Dermis blood vessel endothelial cell (primary cell): ENCODE results near the gene CYTL1. TPM values are rescaled to one million over a fixed set of nuclear protein-coding genes. Genes with fewer than 3 reads are reported as not detected.
"Not testable (repeated sequence)": the region's sequence is repeated elsewhere in the genome, so short reads cannot be mapped to it uniquely, and the experiment has no call there.

Experiments
- DNase-seq: peaks from one replicate; pipeline ENCODE4 v3.0.0; 2010
- total RNA-seq: library from RNA; depleted of rRNA; stranded (reverse); fragments of >200 nt; gene quantifications from 2 replicates; pipeline ENCODE4 v1.2.3, GENCODE V29; 2014

Gene CYTL1
- total RNA-seq, 1 donor from 2014 or later, result 57.5 TPM

GRCh38 chr4:4996935-4997334 lies 22.3 kb downstream of the CYTL1 start:
- not testable (repeated sequence) for DNase-seq

GRCh38 chr4:4995908-4996265 lies 23.4 kb downstream of the CYTL1 start:
- no peak for DNase-seq

- DNase-seq, result peak; percentile 86
Observed at GRCh38 chr4:4995103-4995907, 24.0 kb downstream of the CYTL1 start.

GRCh38 chr4:4994312-4995097 lies 24.8 kb downstream of the CYTL1 start:
- no peak for DNase-seq

GRCh38 chr4:4992833-4993232 lies 26.4 kb downstream of the CYTL1 start:
- DNase-seq, result no peak

- DNase-seq, result no peak
Observed at GRCh38 chr4:4991541-4992099, 27.6 kb downstream of the CYTL1 start.

GRCh38 chr4:4990857-4991540 lies 28.3 kb downstream of the CYTL1 start:
- DNase-seq, result peak; percentile 22

- DNase-seq, result no peak
Observed at GRCh38 chr4:4990329-4990728, 28.9 kb downstream of the CYTL1 start.

- DNase-seq, result no peak
Observed at GRCh38 chr4:4989083-4989622, 30.1 kb downstream of the CYTL1 start.

GRCh38 chr4:4987656-4988055 lies 31.6 kb downstream of the CYTL1 start:
- no peak for DNase-seq

- no peak for DNase-seq
Observed at GRCh38 chr4:4986841-4987240, 32.4 kb downstream of the CYTL1 start.

GRCh38 chr4:4985844-4986243 lies 33.4 kb downstream of the CYTL1 start:
- DNase-seq, result peak; percentile 39

GRCh38 chr4:4985036-4985435 lies 34.2 kb downstream of the CYTL1 start:
- DNase-seq, result no peak

GRCh38 chr4:4984186-4984585 lies 35.1 kb downstream of the CYTL1 start:
- no peak for DNase-seq

GRCh38 chr4:4981827-4982226 lies 37.4 kb downstream of the CYTL1 start:
- DNase-seq, result no peak

- DNase-seq, result no peak
Observed at GRCh38 chr4:4981427-4981826, 37.8 kb downstream of the CYTL1 start.

- no peak for DNase-seq
Observed at GRCh38 chr4:4980621-4981230, 38.5 kb downstream of the CYTL1 start.

GRCh38 chr4:4979971-4980370 lies 39.3 kb downstream of the CYTL1 start:
- no peak for DNase-seq

GRCh38 chr4:4974727-4975126 lies 44.5 kb downstream of the CYTL1 start:
- no peak for DNase-seq

GRCh38 chr4:4971796-4972195 lies 47.5 kb downstream of the CYTL1 start:
- DNase-seq, result no peak

- DNase-seq, result no peak
Observed at GRCh38 chr4:4969298-4969697, 50.0 kb downstream of the CYTL1 start.

- no peak for DNase-seq
Observed at GRCh38 chr4:4968161-4968725, 51.0 kb downstream of the CYTL1 start.
